Neutrophil (primary cell): ENCODE data around the gene LNPEP.

Experiments used
- H3K27ac ChIP-seq: fragments of 200-600 bp; sonication (generic); 2 replicates; pipeline ENCODE4 v1.5.1; 2016; ENCODE audit warnings: mild to moderate bottlenecking, moderate library complexity
- H3K27me3 ChIP-seq: fragments of 200-600 bp; sonication (generic); 2 replicates; pipeline ENCODE4 v1.6.0; 2016; ENCODE audit warnings: mild to moderate bottlenecking
- H3K36me3 ChIP-seq: fragments of 200-600 bp; sonication (generic); 2 replicates; pipeline ENCODE4 v1.5.1; 2017
- H3K4me1 ChIP-seq, 2 experiments: fragments of 200-600 bp in 1 of 2; sonication (generic) in 1 of 2; 1 replicate in 1 of 2; 2 replicates in 1 of 2; pipeline versions ENCODE4 v1.5.1 to v1.6.1; 2013 to 2016; ENCODE audit warnings: low read depth in 1 of 2, low read length in 1 of 2, mild to moderate bottlenecking in 1 of 2, moderate library complexity in 1 of 2; ENCODE audit not compliant: control insufficient read depth in 1 of 2, insufficient read depth in 1 of 2
- H3K4me3 ChIP-seq, 2 experiments: fragments of 200-600 bp in 1 of 2; sonication (generic) in 1 of 2; 1 replicate in 1 of 2; 2 replicates in 1 of 2; pipeline ENCODE4 v1.5.1; 2013 to 2016; ENCODE audit warnings: low read depth in 1 of 2, low read length in 1 of 2, mild to moderate bottlenecking in 1 of 2, moderate library complexity in 1 of 2
- H3K9me3 ChIP-seq: fragments of 200-600 bp; sonication (generic); 2 replicates; pipeline ENCODE4 v1.5.1; 2016
- TF ChIP-seq, protein P1 (sequence below): fragments of 200-600 bp; sonication (generic); IDR thresholded peaks from 2 replicates; pipeline ENCODE4 v1.5.1; 2016; ENCODE audit warnings: antibody characterized with exemption

LNPEP gene

GRCh38 chr5:96962540-96962991, 26.7 kb downstream of the LNPEP start:
- no peaks in the 10 kb centered on the region for H3K36me3 ChIP-seq
- H3K9me3 ChIP-seq, result no peaks in the 10 kb centered on the region
- H3K27ac ChIP-seq, result peak overlapping the region; percentile 57
- TF ChIP-seq, protein P1, sequence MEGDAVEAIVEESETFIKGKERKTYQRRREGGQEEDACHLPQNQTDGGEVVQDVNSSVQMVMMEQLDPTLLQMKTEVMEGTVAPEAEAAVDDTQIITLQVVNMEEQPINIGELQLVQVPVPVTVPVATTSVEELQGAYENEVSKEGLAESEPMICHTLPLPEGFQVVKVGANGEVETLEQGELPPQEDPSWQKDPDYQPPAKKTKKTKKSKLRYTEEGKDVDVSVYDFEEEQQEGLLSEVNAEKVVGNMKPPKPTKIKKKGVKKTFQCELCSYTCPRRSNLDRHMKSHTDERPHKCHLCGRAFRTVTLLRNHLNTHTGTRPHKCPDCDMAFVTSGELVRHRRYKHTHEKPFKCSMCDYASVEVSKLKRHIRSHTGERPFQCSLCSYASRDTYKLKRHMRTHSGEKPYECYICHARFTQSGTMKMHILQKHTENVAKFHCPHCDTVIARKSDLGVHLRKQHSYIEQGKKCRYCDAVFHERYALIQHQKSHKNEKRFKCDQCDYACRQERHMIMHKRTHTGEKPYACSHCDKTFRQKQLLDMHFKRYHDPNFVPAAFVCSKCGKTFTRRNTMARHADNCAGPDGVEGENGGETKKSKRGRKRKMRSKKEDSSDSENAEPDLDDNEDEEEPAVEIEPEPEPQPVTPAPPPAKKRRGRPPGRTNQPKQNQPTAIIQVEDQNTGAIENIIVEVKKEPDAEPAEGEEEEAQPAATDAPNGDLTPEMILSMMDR, result no peak
- no peak overlapping the region for H3K4me3 ChIP-seq
- H3K27me3 ChIP-seq, result no peaks in the 10 kb centered on the region
- peaks cover 58 to 61% of the 10 kb centered on the region in 2 experiments for H3K4me1 ChIP-seq

DNA sequence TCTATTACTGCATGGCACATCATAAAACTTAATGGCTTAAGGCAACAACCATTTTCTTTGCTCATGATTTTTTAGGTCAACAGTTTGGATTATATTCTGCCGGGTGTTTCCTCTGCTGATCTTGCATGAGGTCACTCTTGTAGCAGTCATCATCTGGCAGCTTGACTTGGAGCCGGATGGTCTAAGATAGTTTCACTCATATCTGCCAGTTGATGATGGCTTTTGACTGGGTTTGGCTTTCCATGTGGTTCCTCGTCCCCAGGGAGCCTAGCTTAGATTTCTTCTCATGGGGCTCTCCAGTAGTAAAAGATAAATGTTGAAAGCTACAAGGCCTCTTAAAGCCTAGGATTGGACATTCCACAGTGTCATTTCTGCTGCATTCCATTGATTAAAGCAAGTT, 27.4 kb downstream of the LNPEP start:
- peaks cover 51 to 54% of the 10 kb centered on the region in 2 experiments for H3K4me1 ChIP-seq
- H3K27ac ChIP-seq, result peak overlapping the region; percentile 57
- H3K36me3 ChIP-seq, result no peaks in the 10 kb centered on the region
- TF ChIP-seq, protein P1, result no peak
- no peaks in the 10 kb centered on the region for H3K9me3 ChIP-seq
- H3K4me3 ChIP-seq, result no peak overlapping the region
- no peaks in the 10 kb centered on the region for H3K27me3 ChIP-seq

- Histone ChIP-seq H3K4me1 (peaks cover 18 to 21% of the 10 kb centered on the region in 2 experiments), H3K9me3 (no peaks in the 10 kb centered on the region), H3K27ac (no peak overlapping the region), H3K36me3 (no peaks in the 10 kb centered on the region), H3K4me3 (no peak overlapping the region), H3K27me3 (no peaks in the 10 kb centered on the region)
- TF ChIP-seq, protein P1, result no peak
Observed at GRCh38 chr5:96966801-96967200, 30.9 kb downstream of the LNPEP start.

DNA sequence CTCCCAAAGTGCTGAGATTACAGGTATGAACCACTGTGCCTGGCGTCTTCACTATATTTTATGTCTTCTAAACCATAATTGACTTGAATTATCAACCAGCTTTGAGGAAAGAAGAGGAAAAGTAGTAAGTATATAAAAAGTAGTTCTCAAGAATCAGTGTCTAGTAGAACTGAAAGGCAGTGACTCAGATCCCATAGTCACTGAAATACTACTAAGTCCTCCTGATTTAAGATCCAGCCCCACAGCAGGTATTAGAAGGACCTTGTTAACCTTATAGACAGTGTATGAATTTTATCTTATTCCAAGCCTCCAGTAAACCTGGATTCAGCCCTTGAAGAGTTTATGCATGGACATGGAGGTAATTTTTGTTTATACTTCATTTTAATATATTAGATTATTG, 31.5 kb downstream of the LNPEP start:
- no peaks in the 10 kb centered on the region for H3K9me3 ChIP-seq
- H3K36me3 ChIP-seq, result no peaks in the 10 kb centered on the region
- TF ChIP-seq, protein P1, result no peak
- H3K4me1 ChIP-seq, result peaks cover 13 to 15% of the 10 kb centered on the region in 2 experiments
- H3K4me3 ChIP-seq, result no peak overlapping the region
- H3K27ac ChIP-seq, result no peak overlapping the region
- no peaks in the 10 kb centered on the region for H3K27me3 ChIP-seq

DNA sequence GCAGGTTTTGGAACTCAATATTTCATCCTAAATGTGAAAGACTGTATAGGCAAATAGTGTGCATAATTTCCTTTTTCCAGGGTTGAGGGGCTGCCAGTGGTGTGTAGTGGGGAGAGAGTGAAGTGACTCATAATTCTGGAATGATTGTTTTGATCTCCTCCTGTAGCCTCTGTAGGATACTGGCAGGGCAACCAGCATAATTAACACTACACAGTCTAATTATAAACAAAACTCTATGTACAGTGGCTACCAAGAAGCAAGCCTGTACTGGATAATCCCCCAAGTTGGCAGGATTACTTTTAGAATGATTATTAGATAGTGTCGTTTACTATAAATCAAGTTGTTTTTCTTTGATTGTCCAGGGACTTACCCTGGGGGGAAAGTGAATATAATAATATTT, 32.2 kb downstream of the LNPEP start:
- H3K27ac ChIP-seq, result no peak overlapping the region
- no peaks in the 10 kb centered on the region for H3K27me3 ChIP-seq
- TF ChIP-seq, protein P1, result no peak
- H3K4me1 ChIP-seq, result peaks cover 6 to 8% of the 10 kb centered on the region in 2 experiments
- H3K36me3 ChIP-seq, result no peaks in the 10 kb centered on the region
- H3K9me3 ChIP-seq, result no peaks in the 10 kb centered on the region
- no peak overlapping the region for H3K4me3 ChIP-seq

GRCh38 chr5:96968614-96969013, 32.7 kb downstream of the LNPEP start:
- Histone ChIP-seq H3K27ac (no peak overlapping the region), H3K9me3 (no peaks in the 10 kb centered on the region), H3K27me3 (no peaks in the 10 kb centered on the region), H3K36me3 (no peaks in the 10 kb centered on the region), H3K4me3 (no peak overlapping the region), H3K4me1 (peaks cover under 1 to 2% of the 10 kb centered on the region in 2 experiments)
- TF ChIP-seq, protein P1, result no peak
